GM12873 (cell line): ENCODE results near the gene SLC25A34.

ENCODE experiments used
- CTCF ChIP-seq: IDR thresholded peaks from 2 replicates; pipeline ENCODE4 v1.5.1; 2012; ENCODE audit warnings: low read depth, mild to moderate bottlenecking, moderate library complexity, low read length, control low read depth; ENCODE audit not compliant: insufficient read depth; ENCODE audit errors: missing control alignments

The SLC25A34 gene

GRCh38 chr1:15717418-15718125, 18.5 kb upstream of the SLC25A34 start:
- TF ChIP-seq CTCF: no peak

GRCh38 chr1:15718199-15718601, 17.9 kb upstream of the SLC25A34 start:
- TF ChIP-seq CTCF: no peak

GRCh38 chr1:15719381-15720120, 16.5 kb upstream of the SLC25A34 start:
- TF ChIP-seq CTCF: peak; percentile 10

GRCh38 chr1:15720861-15721260, 15.2 kb upstream of the SLC25A34 start:
- TF ChIP-seq CTCF: no peak

- TF ChIP-seq CTCF: no peak
Measured at GRCh38 chr1:15722411-15722810, 13.6 kb upstream of the SLC25A34 start.

- no peak for TF ChIP-seq CTCF
Measured at GRCh38 chr1:15722836-15723532, 13.1 kb upstream of the SLC25A34 start.

GRCh38 chr1:15723631-15724246, 12.3 kb upstream of the SLC25A34 start:
- TF ChIP-seq CTCF: no peak
